Fibroblast of skin of abdomen (primary cell): ENCODE results near the gene TP53RK.
"Not testable (repeated sequence)": the region's sequence is repeated elsewhere in the genome, so short reads cannot be mapped to it uniquely, and the experiment has no call there.

Experiments used
- DNase-seq: peaks from one replicate; pipeline ENCODE4 v3.0.0-alpha.2; 2013

TP53RK gene

GRCh38 chr20:46683011-46683667, 6.1 kb downstream of the TP53RK start:
- DNase-seq: no peak

- DNase-seq: no peak
These were observed 7.0 kb downstream of the TP53RK start for GRCh38 chr20:46682063-46682821.

DNA sequence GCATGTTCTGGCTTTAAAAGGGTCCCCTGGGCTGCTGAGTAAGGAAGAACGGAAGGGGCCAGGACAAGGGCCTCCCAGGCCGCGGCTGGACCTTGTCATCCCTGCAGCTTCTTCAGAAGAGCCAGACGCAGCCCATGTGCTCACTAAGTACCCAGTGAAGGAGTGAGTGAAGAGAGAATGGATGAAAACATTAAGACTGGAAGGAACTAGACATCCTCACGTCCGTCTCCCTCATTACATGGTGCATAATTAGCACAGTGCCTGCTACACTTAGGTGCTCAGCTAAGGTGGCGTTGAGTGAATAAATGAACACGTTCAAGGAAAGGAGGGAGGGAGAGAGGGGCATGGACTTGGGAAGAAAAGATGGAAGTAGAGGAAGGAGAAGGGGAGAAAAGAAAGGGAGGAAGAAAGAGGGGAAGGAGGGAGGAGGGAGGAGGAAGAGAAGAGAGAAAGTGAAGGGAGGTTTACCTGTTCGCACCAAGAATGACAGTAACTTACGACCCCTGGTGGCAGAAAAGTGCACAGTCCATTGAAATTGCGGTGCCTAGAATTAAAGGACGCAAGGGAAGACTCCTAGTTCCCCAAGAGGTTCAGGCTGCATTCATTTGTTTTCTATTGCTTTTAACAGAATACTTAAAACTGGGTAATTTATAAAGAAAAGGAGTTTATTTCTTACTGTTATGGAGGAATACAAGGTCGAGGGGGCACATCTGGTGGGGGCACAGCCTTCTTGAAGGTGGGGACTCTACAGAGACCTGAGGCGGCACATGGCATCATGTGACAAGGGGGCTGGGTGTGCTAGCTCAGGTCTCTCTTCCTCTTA, 8.0 kb downstream of the TP53RK start:
- no peak for DNase-seq

DNA sequence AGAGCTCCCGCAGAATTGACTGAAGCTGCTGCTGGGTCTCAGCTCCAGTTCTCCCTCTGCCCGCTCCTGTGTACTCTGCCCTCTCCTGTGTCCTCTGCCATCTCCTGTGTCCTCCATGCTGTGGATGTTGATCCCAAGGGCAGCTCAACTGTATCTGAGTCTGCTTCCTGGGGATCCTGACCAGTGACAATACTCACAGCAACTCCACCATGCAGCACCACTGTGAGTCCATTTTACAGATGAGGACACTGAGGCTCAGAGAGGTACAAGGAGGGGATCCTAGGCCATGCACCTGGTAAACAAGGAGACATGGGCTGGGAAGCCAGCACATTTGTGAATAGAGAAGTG, 8.6 kb downstream of the TP53RK start:
- DNase-seq: no peak

DNA sequence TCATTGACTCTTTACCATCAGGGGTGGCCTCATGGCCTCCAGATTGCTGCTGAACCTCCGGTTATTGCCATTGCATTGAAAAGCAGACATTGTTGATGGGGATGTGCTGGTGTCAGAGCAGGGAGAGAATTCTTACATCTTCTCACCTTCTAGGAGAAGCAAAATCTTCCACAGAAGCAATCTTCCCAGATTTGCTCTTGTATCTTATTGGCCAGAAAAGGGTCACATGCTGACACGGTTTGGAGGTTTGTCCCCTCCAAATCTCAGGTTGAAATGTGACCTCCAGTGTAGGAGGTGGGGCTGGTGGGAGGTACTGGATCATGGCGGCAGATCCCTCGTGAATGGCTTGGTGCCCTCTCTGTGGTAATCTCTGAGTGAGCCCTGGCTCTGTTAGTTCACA, 10.7 kb downstream of the TP53RK start:
- no peak for DNase-seq

DNA sequence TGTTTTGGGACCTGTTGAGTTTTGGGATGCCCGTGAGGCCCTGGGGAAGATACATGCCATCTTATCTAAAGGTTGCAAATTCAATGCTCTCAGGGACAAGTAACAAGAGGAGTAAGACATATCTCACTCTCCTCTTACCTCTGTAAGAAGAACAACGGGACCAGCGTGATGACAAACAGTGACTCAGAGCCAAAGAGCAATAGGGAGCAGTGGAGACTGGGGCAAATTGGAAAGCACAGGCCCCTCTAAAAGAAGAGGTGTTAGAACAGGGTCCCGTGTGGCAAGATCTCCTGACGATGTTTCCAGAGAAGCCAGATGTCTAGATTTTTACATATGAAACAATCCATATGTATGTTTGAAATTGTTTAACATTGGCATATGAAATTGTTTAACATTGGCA, 11.6 kb downstream of the TP53RK start:
- no peak for DNase-seq

- DNase-seq: not testable (repeated sequence)
These were observed 12.5 kb downstream of the TP53RK start for GRCh38 chr20:46676649-46677316.

- no peak for DNase-seq
These were observed 14.8 kb downstream of the TP53RK start for GRCh38 chr20:46674253-46675083.

DNA sequence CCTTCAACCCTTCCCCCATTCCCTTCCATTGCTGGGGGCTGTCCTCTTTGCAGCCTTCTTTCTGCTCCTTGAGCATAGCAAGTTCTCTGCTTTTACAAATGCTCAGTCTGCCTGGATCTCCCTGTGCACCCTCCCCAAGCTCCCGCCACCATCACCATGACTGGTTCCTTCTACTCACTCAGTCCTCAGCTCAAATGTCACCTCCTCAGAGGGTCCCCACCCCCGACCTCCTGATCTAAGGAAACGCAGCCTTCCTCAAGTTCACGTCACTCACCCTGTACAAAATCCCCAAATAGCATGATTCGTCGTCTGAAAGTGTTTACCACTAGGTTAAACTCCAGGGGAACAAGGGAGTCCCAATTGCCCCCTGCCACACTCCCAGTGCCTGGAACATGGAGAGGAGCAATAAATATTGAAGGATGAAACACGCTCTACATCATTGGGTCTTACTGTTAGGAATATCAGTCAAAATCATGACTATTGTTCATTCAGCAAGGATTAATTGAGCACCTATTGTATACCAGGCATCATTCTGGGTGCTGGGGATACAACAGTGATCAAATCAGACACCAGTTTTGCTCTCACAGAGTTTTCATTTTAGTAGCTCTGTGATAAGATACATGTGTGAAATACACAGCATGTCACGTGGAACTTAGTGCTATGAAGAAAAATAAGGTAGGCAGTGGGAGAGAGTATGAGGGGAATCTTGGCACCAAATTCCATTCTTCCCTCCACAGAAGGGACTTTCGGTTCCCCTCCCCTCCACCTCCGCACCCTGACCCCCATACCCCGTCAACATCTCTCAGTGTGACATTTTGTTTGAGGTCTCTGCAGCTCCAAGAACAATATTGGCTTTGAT, 15.6 kb downstream of the TP53RK start:
- no peak for DNase-seq

GRCh38 chr20:46672543-46673148, 16.6 kb downstream of the TP53RK start:
- DNase-seq: no peak

DNA sequence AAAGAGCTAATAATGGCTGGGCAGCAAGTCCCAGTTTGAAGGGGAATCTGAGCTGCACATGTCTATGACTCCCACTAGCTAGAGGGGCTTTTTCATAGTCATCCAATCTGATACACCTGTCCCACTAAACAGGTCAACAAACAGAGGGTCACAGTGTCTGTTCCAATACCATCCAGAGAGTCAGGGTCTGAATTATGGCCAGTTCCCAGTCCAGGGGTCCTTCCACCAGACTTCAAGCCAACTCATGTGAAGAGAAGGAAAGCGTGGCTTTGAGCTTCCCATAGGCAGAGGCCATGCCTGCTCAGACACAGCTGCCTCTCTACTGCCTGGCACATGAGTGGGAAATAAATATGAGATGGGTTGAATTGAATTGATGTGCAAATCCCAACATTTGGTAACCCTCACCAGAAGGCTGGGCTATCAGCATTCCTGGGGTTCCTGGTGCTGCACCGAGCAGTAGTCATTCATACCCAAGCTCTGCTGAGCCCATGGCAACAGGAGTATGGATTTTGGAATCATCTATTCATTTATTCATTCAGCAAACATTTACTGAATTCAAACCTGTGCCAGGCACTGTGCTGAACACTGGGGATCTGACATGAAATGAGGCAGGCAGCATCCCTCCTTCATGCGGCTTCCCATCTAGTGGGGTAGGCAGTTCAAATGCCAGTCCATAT, 17.2 kb downstream of the TP53RK start:
- DNase-seq: no peak

DNA sequence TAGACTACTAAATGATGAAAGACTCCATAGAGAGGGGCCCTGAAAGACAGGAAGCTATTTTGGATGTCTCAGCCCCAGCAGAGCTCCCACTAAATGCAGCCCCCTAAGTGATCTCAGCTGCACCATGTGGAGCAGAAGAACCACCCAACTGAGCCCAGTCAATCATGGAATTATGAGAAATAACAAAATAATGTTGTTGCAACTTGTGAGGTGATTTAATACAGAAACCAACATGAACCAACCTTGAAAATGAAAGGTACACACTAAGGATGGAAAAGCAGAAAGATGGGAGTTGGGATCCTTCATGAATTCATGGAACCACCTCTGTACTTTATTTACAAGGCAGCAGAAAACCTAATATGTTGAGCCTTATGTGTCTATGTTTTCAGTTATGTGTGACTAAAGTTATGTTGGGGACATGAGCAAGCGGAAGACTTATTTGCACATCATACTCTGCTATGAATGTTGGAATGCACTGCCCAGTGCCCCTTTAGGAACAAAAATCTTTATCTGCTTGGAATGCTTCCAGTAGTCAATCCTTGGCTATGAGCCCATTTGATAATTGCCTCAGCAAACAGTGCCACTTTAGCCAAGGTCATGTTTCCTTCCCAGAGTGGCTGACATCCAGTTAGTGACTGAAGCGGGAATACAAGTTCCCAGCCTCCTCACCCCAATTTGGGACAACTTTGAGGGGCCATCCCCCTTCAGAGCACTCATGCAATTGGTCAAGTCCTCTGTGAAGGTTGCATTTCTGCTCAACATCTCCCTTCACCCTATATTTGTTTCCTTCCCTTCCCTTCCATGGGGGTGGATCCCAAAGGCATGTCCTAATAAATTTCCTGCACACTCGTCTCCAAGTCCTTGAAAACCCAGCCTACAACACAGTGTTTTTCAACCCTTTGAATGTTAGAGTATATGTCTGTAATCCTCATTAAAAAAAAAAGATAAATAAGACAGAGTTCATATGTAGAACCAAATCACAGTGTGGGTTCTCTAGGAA, 18.4 kb downstream of the TP53RK start:
- no peak for DNase-seq

DNA sequence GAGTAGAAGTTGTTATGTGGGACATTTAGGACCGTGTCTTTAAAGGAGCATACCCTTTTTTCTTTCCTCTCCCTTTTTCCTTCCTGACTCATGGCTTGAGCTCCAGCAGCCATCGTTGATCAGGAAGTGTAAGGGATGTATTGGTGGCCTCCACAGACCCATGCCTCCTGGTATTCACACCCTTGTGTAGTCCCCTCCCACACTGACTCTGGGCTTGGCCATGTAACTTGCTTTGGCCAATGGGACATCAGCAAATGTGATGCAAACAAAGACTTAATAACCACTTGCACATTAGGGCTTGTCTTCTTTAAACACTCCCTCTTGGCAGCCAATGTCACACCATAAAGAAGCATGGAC, 19.0 kb downstream of the TP53RK start:
- DNase-seq: no peak

DNA sequence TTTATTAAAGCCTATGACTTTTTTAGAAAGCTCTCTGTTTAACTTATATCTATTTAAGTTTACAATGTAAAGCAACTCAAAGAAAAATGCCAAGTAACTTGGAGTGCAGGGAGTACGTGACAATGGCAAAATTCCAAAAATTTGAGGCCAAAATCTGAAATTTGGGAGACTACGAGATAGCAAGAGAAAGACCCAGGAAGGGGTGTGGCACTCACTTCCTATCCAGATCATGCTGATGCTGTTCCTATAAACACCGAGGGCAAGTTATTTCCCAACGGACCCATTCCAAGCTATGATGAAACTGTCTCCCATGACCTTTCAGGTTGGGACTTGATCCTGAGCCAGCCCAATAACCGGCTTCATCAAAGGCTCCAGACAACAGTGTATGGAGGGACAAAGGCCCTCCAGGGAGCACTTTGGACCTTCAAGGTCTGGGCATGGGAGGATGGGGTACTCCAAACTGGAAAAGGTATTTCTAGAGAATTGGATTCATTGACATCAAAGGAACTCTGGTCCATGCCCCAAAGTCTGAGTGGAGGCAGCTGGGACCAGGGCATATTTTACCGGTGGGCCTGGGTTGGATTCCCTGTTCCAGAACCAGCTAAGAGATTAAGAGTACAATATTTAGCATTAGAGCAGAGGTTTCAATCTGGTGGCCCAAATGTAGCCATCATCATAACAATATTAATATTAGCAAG, 22.3 kb downstream of the TP53RK start:
- DNase-seq: no peak

DNA sequence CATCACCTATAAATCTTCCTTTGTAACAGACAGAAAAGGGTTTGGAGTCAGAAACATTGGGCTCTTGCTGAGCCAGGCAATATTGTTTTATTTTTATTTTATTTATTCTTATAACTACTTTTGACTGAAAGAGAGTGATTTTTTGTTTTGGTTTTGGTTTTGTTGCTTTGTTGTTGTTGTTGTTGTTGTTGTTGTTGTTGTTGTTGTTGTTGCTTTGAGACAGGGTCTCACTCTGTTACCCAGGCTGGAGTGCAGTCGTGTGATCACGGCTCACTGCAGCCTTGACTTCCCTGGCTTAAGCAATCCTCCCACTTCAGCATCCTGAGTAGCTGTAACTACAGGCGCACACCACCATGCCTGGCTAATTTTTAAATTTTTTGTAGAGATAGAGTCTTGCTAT, 22.9 kb downstream of the TP53RK start:
- DNase-seq: no peak

DNA sequence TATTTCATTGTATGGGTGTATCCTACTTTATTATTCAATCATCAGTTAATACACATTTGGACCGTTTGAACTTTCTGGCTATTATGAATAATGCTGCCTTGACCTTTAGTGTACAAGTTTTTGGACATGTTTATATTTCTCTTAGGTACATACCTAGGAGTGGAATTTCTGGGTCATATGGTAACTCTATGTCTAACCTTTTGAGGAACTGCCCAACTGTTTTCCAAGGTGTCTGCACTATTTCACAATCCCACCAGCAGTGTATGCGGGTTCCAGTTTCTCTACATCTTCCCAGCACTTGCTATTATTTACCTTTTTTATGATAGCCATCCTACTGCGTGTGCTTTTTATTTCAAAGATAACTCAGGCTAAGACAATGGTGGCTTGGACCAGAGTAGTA, 23.6 kb downstream of the TP53RK start:
- DNase-seq: no peak

GRCh38 chr20:46663531-46663930, 25.7 kb downstream of the TP53RK start:
- no peak for DNase-seq

GRCh38 chr20:46661659-46662058, 27.6 kb downstream of the TP53RK start:
- no peak for DNase-seq
